Lung (tissue), 12 donors: Measurements from ENCODE around the gene SMU1. TPM values are rescaled to one million over a fixed set of nuclear protein-coding genes. Genes with fewer than 3 reads are reported as not detected.

Experiments used
- ATAC-seq: fragments of 200-7000 bp; cut with Tn5 transposase; one replicate; pipeline ENCODE4 v1.9.1; 2020; ENCODE audit warnings: moderate number of reproducible peaks; ENCODE audit not compliant: insufficient read depth, low FRiP score
- DNase-seq, 3 donors: peaks; one replicate each; pipeline ENCODE4 v3.0.0-alpha.2; 2013 to 2017
- H3K27ac ChIP-seq, 2 donors: one replicate each; pipeline ENCODE4 v1.5.1; 2013; ENCODE audit warnings: mild to moderate bottlenecking in 2 of 2, moderate library complexity in 2 of 2, control low read depth in 1 of 2, inconsistent platforms in 1 of 2, low read depth in 1 of 2, low read length in 1 of 2
- H3K27me3 ChIP-seq, 3 donors: one replicate each; pipeline ENCODE4 v1.5.1; 2013; ENCODE audit warnings: low read length in 2 of 3; ENCODE audit not compliant: control insufficient read depth in 3 of 3, insufficient read depth in 3 of 3
- H3K36me3 ChIP-seq, 4 donors: one replicate each; pipeline ENCODE4 v1.5.1; 2013; ENCODE audit warnings: low read length in 4 of 4, mild to moderate bottlenecking in 1 of 4, moderate library complexity in 1 of 4; ENCODE audit not compliant: control insufficient read depth in 4 of 4, insufficient read depth in 4 of 4
- H3K4me1 ChIP-seq, 5 donors: one replicate each; pipeline ENCODE4 v1.5.1; 2013; ENCODE audit warnings: low read length in 5 of 5, mild to moderate bottlenecking in 2 of 5, moderate library complexity in 1 of 5; ENCODE audit not compliant: control insufficient read depth in 5 of 5, insufficient read depth in 5 of 5
- H3K4me3 ChIP-seq: one replicate; pipeline ENCODE4 v1.5.1; 2013; ENCODE audit warnings: mild to moderate bottlenecking, control low read depth, moderate library complexity
- H3K9ac ChIP-seq, 2 donors: one replicate each; pipeline ENCODE4 v1.5.1; 2013; ENCODE audit warnings: low read length in 2 of 2, control low read depth in 1 of 2; ENCODE audit not compliant: insufficient read depth in 1 of 2
- H3K9me3 ChIP-seq, 4 donors: one replicate each; pipeline ENCODE4 v1.5.1; 2013; ENCODE audit warnings: low read length in 3 of 4, mild to moderate bottlenecking in 1 of 4, moderate library complexity in 1 of 4; ENCODE audit not compliant: control insufficient read depth in 4 of 4, insufficient read depth in 3 of 4
- WGBS, 2 donors: extraction: QIAGEN DNeasy Blood & Tissue Kit; methylation state at CpG; one replicate each; pipeline ENCODE4 v1.1.7; 2013; 5-methylcytosine and 5-hydroxymethylcytosine counted together
- polyA plus RNA-seq, 2 donors: library from polyadenylated mRNA; stranded (reverse); fragments of 200-250 nt; gene quantifications; one replicate each; pipeline ENCODE4 v1.2.1, GENCODE V29; 2013
- total RNA-seq, 2 donors: library from RNA; depleted of rRNA in 1 of 2; stranded (reverse); fragments of >200 nt in 1 of 2; gene quantifications; one replicate each; pipeline ENCODE4 v1.2.1, GENCODE V29; 2014 to 2021
- TF ChIP-seq, protein P1 (sequence below): IDR thresholded peaks from 2 replicates; pipeline ENCODE4 v1.5.1; 2012; ENCODE audit warnings: mild to moderate bottlenecking; ENCODE audit errors: control extremely low read depth, extremely low read depth
- donor health status: control.
- donor health status: control.
- donor health status: Bipolar disorder and iron deficiency.
- donor health status: healthy.
- donor health status: DM: yes; HTN: yes; CAD: no.

Gene SMU1
- total and polyA plus RNA-seq, 4 donors = 7.3 to 27.4 (median 14.8) TPM

GRCh38 chr9:33043671-33044070 lies 32.8 kb downstream of the SMU1 start:
- H3K27ac ChIP-seq = peak overlapping the region; percentile 45 to 96
- no peaks in the 10 kb centered on the region for H3K27me3 ChIP-seq
- TF ChIP-seq, protein P1, sequence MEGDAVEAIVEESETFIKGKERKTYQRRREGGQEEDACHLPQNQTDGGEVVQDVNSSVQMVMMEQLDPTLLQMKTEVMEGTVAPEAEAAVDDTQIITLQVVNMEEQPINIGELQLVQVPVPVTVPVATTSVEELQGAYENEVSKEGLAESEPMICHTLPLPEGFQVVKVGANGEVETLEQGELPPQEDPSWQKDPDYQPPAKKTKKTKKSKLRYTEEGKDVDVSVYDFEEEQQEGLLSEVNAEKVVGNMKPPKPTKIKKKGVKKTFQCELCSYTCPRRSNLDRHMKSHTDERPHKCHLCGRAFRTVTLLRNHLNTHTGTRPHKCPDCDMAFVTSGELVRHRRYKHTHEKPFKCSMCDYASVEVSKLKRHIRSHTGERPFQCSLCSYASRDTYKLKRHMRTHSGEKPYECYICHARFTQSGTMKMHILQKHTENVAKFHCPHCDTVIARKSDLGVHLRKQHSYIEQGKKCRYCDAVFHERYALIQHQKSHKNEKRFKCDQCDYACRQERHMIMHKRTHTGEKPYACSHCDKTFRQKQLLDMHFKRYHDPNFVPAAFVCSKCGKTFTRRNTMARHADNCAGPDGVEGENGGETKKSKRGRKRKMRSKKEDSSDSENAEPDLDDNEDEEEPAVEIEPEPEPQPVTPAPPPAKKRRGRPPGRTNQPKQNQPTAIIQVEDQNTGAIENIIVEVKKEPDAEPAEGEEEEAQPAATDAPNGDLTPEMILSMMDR = no peak
- H3K9ac ChIP-seq = peak overlapping the region in 1 of 2 donors; percentile 42
- DNase-seq = no peak
- 29 to 38% methylated on average over 8 of the region's 8 CpGs for WGBS, 2 donors
- peaks cover 0 to 29% (median 14%) of the 10 kb centered on the region in 4 donors for H3K36me3 ChIP-seq
- no peak overlapping the region for H3K4me3 ChIP-seq
- H3K4me1 ChIP-seq = peaks cover 0 to 10% (median 4%) of the 10 kb centered on the region in 5 donors
- no peak for ATAC-seq
- H3K9me3 ChIP-seq = no peaks in the 10 kb centered on the region

DNA sequence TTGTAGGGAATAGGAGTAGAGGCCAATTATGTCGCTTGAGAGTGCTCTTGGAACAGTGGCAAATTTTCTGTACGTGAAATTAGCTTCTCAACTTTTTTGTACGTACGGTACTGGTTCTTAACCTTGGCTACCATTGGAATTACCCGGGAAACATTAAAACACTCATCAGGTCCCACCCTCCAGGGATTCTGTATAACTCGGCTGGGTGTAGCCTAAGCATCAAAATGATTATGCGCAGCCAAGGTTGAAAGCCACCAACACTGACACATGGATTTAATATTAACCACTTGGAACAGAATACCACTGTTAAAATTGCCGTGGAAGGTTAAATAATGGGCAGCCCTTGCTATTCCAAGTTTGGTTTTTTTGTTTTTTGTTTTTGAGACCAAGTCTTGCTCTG lies 34.0 kb downstream of the SMU1 start:
- H3K4me3 ChIP-seq = no peak overlapping the region
- DNase-seq (no peak), ATAC-seq (no peak)
- peaks cover 3 to 38% (median 24%) of the 10 kb centered on the region in 4 donors for H3K36me3 ChIP-seq
- no peaks in the 10 kb centered on the region for H3K9me3 ChIP-seq
- TF ChIP-seq, protein P1 = no peak
- H3K9ac ChIP-seq = no peak overlapping the region
- no peaks in the 10 kb centered on the region for H3K27me3 ChIP-seq
- peaks cover 0 to 10% (median 4%) of the 10 kb centered on the region in 5 donors for H3K4me1 ChIP-seq
- 81 to 90% methylated on average over 8 of the region's 8 CpGs for WGBS, 2 donors
- H3K27ac ChIP-seq = no peak overlapping the region

DNA sequence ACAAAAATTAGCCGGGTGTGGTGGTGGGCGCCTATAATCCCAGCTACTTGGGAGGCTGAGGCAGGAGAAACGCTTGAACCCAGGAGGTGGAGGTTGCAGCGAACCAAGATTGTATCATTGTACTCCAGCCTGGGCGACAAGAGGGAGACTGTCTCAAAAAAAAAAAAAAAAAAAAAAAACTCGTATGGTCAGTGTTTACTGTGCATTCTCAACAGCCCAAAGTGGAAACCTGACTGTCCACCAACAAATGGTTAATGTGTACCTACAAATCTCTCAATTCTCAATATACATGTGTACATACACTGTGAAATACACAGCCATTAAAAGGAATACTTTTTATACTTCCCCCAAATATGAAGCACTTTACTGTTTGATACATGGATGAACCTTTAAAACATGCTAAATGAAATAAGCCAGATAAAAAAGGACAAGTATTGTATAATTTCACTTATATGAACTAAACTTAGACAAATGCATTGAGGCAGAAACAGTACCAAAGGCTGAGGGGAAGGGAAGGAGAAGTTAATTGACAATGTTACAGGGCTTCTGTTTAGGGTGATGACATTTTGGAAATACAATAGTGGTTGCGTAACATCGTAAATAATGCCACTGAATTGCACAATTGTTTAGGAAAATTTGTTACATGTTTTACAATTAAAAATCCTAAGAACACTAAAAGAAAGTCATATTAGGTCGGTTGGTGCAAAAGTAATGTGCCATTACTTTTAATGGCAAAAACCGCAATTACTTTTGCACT lies 34.9 kb downstream of the SMU1 start:
- TF ChIP-seq, protein P1 = no peak
- peaks cover 11 to 42% (median 31%) of the 10 kb centered on the region in 4 donors for H3K36me3 ChIP-seq
- H3K4me1 ChIP-seq = peaks cover 0 to 10% (median 4%) of the 10 kb centered on the region in 5 donors
- ATAC-seq (no peak), DNase-seq (peak in 2 of 3 donors; percentile 25 to 37)
- no peak overlapping the region for H3K27ac ChIP-seq
- no peak overlapping the region for H3K9ac ChIP-seq
- no peak overlapping the region for H3K4me3 ChIP-seq
- 73 to 80% methylated on average over 9 to 10 of the region's 10 CpGs for WGBS, 2 donors
- no peaks in the 10 kb centered on the region for H3K9me3 ChIP-seq
- H3K27me3 ChIP-seq = no peaks in the 10 kb centered on the region
